NK-92 (cell line): Measurements from ENCODE around the gene SPN.
"Not testable (repeated sequence)": the region's sequence is repeated elsewhere in the genome, so short reads cannot be mapped to it uniquely, and the experiment has no call there.

ENCODE experiments used
- DNase-seq: peaks from one replicate; lab custom pipeline; 2025; ENCODE audit not compliant: unreplicated experiment; lab: John Stamatoyannopoulos, UW

Gene SPN

GRCh38 chr16:29699324-29700219 lies 36.5 kb downstream of the SPN start:
- no peak for DNase-seq

DNA sequence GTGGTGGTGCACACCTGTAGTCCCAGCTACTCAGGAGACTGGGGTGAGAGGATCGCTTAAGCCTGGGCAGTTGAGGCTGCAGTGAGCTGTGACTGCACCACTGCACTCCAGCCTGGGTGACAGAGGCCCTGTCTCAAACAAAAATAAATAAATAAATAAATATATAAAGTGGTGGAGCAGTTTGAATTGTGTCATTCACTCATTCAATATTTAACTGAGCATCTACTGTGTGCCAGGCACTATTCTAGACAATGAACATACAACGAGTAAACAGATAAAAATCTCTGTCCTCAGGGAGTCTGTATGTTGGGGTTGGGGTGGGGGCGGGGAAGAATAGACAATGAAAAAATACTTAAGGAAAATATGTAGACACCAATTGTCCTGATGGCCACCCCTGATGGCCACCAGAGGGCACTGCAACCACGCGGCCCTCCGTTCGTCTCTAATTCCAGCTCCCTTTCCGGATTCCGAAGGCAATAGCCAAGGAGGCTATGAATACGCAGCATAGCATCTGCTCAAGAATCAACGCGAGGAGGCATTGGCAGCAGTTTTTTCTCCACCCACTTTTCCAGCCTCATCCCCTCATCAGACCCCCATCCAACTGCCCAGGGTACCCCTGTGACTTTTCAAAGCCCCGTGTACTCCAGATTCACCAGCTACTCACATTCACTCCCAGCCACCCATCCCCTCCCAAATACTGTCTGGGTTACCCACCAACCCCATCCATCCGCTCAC lies 37.4 kb downstream of the SPN start:
- DNase-seq, result no peak

DNA sequence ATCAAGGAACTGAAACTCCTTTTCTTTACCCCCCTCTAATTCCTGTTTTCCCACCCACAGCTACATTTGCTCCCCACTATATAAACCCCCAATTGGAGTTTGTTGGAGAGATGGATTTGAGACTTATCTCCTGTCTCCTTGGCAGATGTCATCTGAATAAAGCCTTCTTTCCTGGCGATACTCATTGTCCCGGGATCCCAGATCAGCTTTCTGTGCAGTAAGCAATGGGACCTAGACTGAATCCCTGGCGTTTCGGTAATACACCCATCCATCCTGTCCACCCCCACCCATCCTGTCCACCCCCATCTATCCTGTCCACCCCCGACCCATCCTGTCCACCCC lies 38.1 kb downstream of the SPN start:
- no peak for DNase-seq

- no peak for DNase-seq
These were observed 39.2 kb downstream of the SPN start for GRCh38 chr16:29702269-29702668.

- no peak for DNase-seq
These were observed 42.0 kb downstream of the SPN start for GRCh38 chr16:29705030-29705429.

DNA sequence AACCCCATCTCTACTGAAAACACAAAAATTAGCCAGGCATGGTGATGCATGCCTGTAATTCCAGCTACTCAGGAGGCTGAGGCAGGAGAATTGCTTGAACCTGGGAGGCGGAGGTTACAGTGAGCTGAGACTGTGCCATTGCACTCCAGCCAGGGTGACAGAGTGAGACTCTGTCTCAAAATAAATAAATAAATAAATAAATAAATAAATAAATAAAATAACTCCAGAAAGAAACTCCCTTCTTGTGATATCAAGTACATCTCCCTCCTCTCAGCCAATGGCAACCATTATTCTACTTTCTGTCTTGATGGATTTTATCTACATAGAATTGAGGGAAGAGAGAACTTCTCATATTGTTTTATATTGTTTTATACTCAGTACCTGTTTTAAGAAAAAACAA lies 44.1 kb downstream of the SPN start:
- not testable (repeated sequence) for DNase-seq

DNA sequence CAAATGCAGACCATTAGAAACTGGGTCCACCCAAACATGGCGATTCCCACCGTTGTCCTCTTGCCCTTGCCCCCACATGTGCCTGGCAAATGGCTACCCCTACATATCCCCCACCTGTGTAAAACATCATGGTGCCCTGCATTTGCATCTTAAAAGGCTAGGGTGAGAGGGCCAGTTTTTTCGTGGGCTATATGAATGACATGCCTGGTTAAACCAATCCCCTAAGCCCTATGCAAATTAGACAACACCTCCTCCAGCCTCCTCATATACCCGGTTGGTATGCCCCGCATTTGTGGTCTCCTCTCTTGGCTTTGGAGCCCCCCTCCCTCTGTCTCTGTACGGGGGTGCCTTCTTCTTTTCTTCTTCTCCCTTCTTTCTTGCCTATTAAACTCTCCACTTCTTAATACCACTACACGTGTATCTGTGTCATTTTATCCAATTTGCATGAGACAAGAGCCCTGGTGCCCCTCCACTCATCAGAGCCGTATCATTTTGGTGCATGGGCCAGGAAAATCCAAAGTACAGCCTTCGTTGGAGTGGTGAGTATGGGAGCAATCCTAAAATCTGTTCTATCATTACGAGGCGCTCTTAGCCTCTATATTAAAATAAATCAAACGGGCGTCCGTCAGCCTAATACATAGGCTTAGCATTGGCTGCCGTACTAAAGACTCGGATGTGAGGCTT lies 46.0 kb downstream of the SPN start:
- no peak for DNase-seq

GRCh38 chr16:29709657-29710056 lies 46.6 kb downstream of the SPN start:
- not testable (repeated sequence) for DNase-seq

DNA sequence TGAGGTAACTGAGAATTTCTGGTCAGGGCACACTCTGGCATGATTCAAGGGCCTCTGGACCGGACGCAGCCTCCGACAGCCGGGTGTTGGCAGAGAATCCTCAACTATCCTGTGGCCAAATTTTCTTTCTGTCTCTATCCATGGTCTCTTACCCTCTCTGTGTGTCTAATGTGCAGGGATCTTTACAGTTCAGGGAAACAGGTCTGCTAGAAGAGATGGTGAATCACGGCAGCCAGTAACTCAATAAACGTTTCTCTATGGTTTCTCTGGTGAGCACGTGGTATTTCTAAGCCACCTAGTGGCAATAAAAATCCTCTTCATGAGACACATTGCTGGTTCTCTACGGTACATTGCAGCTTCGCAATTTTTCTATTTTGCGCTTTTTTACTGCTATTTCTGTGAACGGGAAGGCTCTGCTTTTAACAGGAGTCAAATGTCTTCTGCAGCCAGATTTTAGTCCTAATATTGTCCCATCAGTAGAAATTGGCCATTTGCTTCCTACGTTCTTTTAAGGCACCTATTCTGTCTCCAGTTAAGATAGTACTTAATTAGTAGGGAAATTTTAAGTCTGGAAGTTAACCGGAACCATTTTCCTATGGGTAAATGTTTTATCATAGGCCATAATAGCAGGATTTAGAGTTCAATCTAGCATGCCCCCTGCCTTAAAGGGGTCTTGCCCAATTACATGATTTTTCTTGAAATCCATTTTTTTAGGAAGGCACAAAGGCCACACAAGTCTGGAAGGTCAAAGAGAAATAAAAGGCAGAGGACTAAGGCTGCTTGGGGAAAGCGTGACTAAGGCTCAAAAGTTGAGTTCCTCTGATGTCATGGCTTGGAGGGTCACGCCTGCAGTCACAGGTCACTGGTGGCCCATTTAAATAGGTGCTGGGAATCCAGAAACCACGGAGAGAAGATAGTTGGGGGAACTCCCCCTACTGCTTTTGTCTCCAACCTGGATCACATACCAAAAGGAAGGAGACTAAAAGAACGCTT lies 47.5 kb downstream of the SPN start:
- no peak for DNase-seq

DNA sequence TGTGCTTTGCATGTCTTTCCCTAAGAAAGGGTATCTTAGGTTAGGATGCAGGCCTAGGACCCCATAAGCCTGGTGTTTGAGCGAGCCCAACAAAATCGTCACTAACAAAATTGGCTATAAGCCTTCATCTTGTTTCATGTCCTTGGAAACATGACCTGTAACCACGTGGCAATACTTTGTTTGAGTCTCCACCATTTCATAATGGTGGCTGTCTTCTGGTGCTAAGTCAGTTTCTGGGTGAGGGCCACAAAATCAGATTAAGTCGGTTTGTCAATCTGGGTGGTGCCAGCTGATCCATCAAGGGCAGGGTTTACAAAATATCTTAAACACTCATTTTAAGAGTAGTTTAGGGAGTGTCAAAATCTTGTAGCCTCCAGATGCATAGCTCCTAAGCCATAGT lies 49.8 kb downstream of the SPN start:
- DNase-seq, result no peak

DNA sequence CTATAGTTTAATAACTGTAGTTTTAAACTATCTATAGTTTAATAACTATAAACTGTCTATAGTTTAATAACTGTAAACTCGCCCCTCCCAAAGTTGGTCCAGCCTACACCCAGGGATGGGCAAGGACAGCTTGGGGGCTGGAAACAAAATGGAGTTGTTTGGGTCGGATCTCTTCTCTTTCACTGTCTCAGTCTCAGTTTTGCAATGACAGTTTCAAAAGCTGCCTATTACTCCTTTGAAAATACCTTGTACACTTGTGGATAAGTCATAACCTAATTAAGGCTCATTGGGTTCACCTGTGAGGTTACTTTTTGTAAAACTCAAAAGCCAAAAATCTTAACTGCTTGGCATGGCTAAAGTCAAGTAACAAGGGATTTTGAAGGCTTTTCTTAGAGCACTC lies 51.3 kb downstream of the SPN start:
- DNase-seq, result no peak

DNA sequence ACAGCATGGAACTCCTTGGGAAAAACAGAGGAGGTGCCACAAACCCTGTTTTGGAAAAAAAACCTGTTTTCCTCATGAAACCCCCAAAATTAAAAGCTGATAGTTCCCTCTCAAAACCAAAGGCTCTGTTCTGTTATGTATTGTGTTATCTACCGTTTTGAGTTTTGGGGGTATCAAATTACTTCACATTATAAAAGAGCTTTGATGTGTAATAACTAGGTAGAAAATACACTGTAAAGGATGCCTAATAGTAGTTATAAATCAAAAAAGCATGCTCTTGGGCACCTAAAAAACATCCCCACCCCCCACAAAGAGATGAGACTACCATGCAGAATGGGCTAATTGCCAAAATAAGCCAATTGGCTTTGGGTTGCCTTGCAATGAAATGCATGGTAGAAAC lies 51.9 kb downstream of the SPN start:
- no peak for DNase-seq

- DNase-seq, result no peak
These were observed 54.1 kb downstream of the SPN start for GRCh38 chr16:29717113-29717512.

DNA sequence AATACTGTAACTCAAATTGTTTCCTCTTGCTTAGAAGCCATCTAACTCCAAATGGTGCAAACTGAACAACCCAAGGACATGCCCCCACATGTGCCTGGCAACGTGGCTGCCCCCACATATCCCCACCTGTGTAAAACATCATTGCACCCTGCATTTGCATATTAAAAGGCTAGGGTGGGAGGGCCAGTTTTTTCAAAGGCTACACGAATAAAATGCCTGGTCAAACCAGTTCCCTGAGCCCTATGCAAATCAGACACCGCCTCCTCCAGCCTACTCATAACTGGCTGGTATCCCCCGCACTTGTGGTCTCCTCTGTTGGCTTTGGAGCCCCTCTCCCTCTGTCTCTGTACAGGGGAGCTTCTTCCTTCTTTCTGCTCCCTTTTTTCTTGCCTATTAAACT lies 56.0 kb downstream of the SPN start:
- DNase-seq, result no peak
